Epithelial cell of esophagus (primary cell): ENCODE measurements around the gene PPHLN1.

Experiments
- DNase-seq: peaks from one replicate; pipeline ENCODE4 v3.0.0; 2010; ENCODE audit warnings: low read depth
- H3K4me3 ChIP-seq: 2 replicates; pipeline ENCODE4 v1.5.1; 2011; ENCODE audit warnings: mild to moderate bottlenecking, low read length, control low read depth
- TF ChIP-seq, protein P1 (sequence below): IDR thresholded peaks from 2 replicates; pipeline ENCODE4 v1.5.1; 2011; ENCODE audit warnings: low read depth, mild to moderate bottlenecking, low read length, control low read depth, inconsistent platforms; ENCODE audit not compliant: insufficient read depth; ENCODE audit errors: missing control alignments

PPHLN1 gene

DNA sequence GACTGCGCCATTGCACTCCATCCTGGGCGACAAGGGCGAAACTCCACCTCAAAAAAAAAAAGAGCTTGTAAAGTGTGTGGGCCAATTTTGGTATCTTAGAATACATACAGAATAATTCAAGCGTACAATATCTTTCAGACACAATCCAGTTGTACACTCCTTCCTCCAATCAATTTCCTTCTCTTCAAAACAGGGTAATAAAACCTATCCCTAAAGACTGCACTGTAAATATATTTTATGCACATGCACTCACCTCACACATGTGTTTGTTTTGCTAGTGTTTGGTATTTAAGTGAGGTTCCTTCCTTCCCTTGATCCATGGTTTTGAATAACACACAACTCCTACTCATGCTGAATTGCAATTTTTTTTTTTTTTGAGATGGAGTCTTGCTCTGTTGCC lies 137.7 kb downstream of the PPHLN1 start:
- H3K4me3 ChIP-seq: no peak overlapping the region
- no peak for DNase-seq
- TF ChIP-seq, protein P1, sequence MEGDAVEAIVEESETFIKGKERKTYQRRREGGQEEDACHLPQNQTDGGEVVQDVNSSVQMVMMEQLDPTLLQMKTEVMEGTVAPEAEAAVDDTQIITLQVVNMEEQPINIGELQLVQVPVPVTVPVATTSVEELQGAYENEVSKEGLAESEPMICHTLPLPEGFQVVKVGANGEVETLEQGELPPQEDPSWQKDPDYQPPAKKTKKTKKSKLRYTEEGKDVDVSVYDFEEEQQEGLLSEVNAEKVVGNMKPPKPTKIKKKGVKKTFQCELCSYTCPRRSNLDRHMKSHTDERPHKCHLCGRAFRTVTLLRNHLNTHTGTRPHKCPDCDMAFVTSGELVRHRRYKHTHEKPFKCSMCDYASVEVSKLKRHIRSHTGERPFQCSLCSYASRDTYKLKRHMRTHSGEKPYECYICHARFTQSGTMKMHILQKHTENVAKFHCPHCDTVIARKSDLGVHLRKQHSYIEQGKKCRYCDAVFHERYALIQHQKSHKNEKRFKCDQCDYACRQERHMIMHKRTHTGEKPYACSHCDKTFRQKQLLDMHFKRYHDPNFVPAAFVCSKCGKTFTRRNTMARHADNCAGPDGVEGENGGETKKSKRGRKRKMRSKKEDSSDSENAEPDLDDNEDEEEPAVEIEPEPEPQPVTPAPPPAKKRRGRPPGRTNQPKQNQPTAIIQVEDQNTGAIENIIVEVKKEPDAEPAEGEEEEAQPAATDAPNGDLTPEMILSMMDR: no peak

DNA sequence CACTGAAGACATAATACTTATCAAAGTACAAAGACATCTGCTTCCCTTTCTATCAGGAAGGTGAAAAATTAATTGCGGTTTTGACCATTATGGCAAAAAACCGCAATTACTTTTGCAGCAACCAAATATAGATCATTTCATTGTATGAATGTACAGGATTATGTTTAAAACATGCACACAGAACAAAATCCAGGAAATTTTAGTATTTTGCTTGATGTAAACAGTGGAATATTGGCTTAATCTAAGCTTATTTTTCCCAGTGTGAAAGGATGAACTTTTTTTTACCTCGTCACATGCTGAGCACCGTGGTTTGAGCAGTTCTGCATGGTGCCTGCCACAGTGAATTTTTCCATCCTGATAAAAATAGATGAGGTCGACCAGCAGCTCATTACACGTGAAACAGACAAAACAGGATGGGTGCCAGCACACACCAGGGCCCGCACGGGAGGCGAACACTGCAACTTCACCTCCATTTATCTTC lies 142.4 kb downstream of the PPHLN1 start:
- no peak for DNase-seq
- TF ChIP-seq, protein P1: no peak
- no peak overlapping the region for H3K4me3 ChIP-seq

DNA sequence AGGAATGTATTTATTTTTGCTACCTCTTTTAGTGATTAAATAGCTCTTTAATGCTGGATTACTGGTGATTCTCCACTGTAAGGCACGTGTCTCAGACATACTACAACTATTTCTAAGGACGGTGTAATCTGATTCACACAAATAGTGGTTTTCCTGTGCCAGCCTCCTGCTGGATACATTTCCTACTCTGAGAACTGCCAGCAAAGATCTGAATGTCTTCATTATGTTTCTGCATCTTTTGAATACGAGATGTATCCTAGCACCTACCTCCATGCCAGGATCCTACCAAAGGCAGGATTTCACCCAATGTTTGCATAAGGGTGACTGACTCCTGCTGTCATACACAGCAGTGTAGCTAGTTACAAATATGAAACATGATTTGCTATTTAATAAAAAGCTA lies 143.0 kb downstream of the PPHLN1 start:
- TF ChIP-seq, protein P1: no peak
- H3K4me3 ChIP-seq: no peak overlapping the region
- DNase-seq: no peak

DNA sequence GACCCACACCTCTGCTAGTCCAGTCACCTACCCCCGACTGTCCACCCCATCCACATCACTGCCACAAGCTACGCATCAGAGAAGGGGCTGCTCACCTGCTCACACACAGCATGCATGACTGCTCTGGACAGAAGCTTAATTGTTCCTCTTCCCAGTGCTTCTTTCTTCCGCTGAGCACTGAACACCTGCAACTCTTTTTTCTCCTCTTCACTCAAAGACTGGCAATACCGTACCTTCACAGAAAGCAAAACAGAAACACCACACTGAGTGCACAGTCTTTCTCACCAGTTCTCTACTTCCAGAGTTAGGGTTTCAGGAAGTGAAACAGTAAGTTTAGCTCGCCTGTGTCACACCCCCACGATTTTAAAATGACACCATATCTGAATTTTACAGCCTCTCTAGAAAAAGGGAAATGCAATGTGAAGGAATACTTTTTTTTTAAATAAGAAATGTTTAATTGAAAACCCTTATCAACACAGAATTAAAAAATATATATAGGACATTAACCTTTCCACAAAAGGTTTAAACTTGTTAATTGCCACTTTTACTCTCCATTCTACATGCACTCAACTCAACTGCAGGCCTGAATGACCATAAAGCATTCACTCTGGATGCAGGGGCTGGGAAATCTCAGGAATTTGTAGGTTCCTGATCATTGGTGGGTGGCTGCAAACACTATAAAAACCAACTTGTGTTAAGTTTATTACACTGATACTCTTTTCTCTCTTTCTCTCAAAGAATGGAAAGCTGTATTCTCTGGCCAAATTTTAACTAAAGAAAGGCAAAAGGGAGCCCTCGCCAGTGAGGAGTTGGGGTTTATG lies 143.6 kb downstream of the PPHLN1 start:
- H3K4me3 ChIP-seq: no peak overlapping the region
- TF ChIP-seq, protein P1: no peak
- no peak for DNase-seq

DNA sequence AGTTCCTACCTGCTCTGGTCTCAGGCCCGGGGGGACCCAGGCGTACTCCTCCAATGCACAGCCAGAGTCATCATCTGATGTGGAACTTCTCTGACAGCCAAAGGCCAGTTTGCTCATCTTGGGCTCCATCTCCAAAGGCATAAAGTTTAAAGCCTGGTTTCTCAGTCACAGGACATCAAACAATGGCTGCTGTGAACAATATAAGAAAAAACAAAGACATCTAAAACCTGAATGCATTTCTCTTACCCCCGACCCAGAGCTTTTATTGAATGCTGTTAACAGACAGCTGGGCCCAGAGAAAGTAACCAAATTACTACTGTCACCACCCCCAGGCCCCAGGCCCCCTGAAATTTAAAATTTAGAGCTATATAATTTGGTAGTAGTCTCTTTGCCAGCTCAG lies 146.4 kb downstream of the PPHLN1 start:
- no peak overlapping the region for H3K4me3 ChIP-seq
- DNase-seq: no peak
- TF ChIP-seq, protein P1: no peak

DNA sequence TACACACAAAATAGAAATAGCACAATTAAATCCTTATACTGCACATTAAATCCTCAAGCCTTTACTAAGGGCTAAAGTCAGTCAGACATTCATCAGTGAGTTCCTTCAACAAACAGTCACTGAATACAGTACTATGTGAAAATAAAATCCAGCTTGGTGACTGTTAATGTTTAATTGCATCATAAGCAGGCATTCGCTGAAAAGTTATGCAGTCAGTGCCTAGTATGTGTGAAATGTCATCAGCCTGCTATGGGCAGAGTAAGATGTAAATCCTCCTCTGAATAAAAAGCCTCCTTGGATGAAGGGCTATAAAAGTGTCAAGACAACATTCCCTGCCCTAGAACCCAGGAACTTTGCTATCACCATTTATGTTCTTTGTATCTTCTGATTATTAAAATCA lies 147.2 kb downstream of the PPHLN1 start:
- TF ChIP-seq, protein P1: no peak
- peak; percentile 55 for DNase-seq
- H3K4me3 ChIP-seq: no peak overlapping the region

DNA sequence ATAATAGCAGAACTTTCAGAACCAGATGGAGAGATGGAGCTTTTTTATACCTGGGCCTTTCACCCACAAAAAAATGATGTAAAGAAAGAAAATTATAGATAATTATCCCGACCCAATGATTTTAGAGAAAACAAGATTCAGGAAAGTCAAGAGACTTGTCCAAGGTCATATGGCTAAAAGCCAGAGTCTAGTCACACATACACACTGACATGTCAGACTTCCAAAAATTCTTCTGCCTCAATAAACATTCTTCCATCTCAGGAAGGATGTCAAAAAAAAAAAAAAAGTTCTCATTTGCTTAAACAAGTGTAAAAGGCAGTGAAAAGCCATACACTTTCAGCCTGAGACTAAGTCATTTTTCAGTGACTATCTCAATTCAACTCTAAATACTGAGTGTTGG lies 147.6 kb downstream of the PPHLN1 start:
- TF ChIP-seq, protein P1: no peak
- DNase-seq: no peak
- H3K4me3 ChIP-seq: no peak overlapping the region
